ENCODE data around the gene OPCML. TPM values are rescaled to one million over a fixed set of nuclear protein-coding genes. Genes with fewer than 3 reads are reported as not detected.

Gene OPCML
- total RNA-seq, 1 experiment from 2014 or later = 0.94 TPM

GRCh38 chr11:132692891-132693290 is 839.4 kb downstream of the OPCML start:
- Histone ChIP-seq H3K27me3 (ENCODE audit: insufficient read depth, low read length) (no peaks in the 10 kb centered on the region), H3K23ac (ENCODE audit: insufficient read length, low read depth, low read length) (no peak overlapping the region), H2BK12ac (ENCODE audit: insufficient read length, low read depth, low read length) (no peak overlapping the region), H4K8ac (replicated peaks; ENCODE audit: insufficient read length, low read depth, low read length) (no peak overlapping the region), H2AK5ac (ENCODE audit: insufficient read length, low read length) (no peak overlapping the region), H2AFZ (ENCODE audit: low read length) (no peak overlapping the region), H3K18ac (ENCODE audit: insufficient read length, low read depth, low read length) (no peak overlapping the region), H2BK20ac (ENCODE audit: low read depth, low read length, poor library complexity, severe bottlenecking) (no peak overlapping the region), H3K4ac (ENCODE audit: low read depth, low read length) (no peak overlapping the region), H3K56ac (ENCODE audit: insufficient read length, low read depth, low read length) (no peak overlapping the region), H3K27ac (ENCODE audit: insufficient read length, low read depth, low read length) (no peak overlapping the region), H2BK15ac (ENCODE audit: low read depth, low read length) (no peak overlapping the region), H2BK120ac (ENCODE audit: low read depth, low read length, poor library complexity, severe bottlenecking) (no peak overlapping the region), H4K20me1 (ENCODE audit: control insufficient read depth, insufficient read depth, insufficient read length) (no peaks in the 10 kb centered on the region), H3K23me2 (ENCODE audit: insufficient read length, low read depth, low read length, poor library complexity, severe bottlenecking) (no peaks in the 10 kb centered on the region), H3K9me3 (ENCODE audit: control insufficient read depth, low read depth, low read length) (no peaks in the 10 kb centered on the region), H3K79me2 (ENCODE audit: insufficient read depth, low read length) (no peaks in the 10 kb centered on the region), H3K9ac (ENCODE audit: extremely low read depth, insufficient read length, low read length) (no peak overlapping the region), H3K79me1 (ENCODE audit: insufficient read depth, low read depth, low read length, poor library complexity, severe bottlenecking) (no peaks in the 10 kb centered on the region), H2BK5ac (ENCODE audit: insufficient read length, low read length) (no peak overlapping the region), H4K5ac (ENCODE audit: insufficient read length, low read depth, low read length) (no peak overlapping the region), H3K14ac (ENCODE audit: insufficient read depth, low read length) (no peak overlapping the region), H3K4me1 (ENCODE audit: insufficient read depth, low read length) (no peaks in the 10 kb centered on the region), H3K4me2 (ENCODE audit: insufficient read depth, insufficient read length, low read length) (no peak overlapping the region), H3T11ph (ENCODE audit: low read length) (no peak overlapping the region), H4K91ac (ENCODE audit: insufficient read length, low read depth, low read length) (no peak overlapping the region)
- no peak overlapping the region for H3K4me3 Mint-ChIP-seq
- WGBS (ENCODE audit: extremely low coverage, insufficient read length, low lambda C conversion rate) = no CpG with 5 or more reads among the region's 1 CpG
- no peaks in the 10 kb centered on the region; a peak in 1 of 7 replicates for H3K36me3 Mint-ChIP-seq (ENCODE audit: insufficient read depth in 1 of 3, low read depth in 3 of 3)
- peaks cover 4 to 9% of the 10 kb centered on the region in 2 experiments for H3K4me1 Mint-ChIP-seq
- DNase-seq = no peak
- no peak overlapping the region for H3K27ac Mint-ChIP-seq
- TF ChIP-seq, protein P1, sequence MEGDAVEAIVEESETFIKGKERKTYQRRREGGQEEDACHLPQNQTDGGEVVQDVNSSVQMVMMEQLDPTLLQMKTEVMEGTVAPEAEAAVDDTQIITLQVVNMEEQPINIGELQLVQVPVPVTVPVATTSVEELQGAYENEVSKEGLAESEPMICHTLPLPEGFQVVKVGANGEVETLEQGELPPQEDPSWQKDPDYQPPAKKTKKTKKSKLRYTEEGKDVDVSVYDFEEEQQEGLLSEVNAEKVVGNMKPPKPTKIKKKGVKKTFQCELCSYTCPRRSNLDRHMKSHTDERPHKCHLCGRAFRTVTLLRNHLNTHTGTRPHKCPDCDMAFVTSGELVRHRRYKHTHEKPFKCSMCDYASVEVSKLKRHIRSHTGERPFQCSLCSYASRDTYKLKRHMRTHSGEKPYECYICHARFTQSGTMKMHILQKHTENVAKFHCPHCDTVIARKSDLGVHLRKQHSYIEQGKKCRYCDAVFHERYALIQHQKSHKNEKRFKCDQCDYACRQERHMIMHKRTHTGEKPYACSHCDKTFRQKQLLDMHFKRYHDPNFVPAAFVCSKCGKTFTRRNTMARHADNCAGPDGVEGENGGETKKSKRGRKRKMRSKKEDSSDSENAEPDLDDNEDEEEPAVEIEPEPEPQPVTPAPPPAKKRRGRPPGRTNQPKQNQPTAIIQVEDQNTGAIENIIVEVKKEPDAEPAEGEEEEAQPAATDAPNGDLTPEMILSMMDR (conservative IDR thresholded peaks at IDR 0.05) = no peak
- H3K9me3 Mint-ChIP-seq = no peaks in the 10 kb centered on the region
- no peaks in the 10 kb centered on the region; the same call in 1 of the 2 replicates for H3K27me3 Mint-ChIP-seq (ENCODE audit: low read depth)

Data from H9 (cell line).